ENCODE measurements around the gene OBSL1.

The OBSL1 gene

DNA sequence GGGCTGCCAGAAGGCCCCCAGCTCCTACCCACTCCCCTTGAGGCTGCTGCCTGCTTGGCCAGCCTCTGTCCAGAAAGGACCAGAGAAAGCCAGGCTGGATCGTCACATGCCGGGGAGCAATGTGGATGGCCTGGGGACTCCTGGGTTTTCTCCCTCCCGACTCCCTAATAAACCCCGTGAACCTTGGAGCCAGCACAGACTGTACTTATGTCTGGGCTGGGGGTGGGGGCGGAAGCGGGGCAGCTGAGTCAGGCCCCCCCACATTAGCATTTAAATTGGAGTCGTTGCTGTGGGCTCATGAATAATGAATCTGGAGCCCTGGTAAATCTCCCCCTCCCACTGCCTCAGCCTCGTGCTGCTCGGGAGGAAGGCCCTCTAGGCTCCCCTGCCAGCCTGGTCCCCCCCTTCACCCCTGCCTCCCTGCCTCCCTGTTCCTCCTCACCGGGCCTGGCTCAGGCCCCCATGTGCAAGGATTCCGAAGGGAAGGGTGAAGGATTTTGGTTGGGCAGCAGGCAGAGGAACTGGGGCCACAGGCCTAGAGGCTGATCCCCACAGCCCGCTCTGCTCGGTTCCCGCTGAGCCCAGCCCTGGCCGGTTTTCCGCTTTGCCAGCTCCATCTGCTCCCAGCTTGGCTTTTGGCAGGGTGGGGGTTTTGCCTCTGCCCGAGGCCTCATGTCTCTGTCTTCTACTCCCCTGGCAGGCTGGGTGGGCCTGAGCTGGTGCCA, 64.4 kb downstream of the OBSL1 start:
- in situ Hi-C loops (cut with MboI; ENCODE audit: low pct_unique_long_range_greater_than_20kb, low sequenced_read_pairs, unreplicated experiment): no loop called here
- DNase-seq (ENCODE audit: low spot score): no peak
- TF ChIP-seq, protein P1, sequence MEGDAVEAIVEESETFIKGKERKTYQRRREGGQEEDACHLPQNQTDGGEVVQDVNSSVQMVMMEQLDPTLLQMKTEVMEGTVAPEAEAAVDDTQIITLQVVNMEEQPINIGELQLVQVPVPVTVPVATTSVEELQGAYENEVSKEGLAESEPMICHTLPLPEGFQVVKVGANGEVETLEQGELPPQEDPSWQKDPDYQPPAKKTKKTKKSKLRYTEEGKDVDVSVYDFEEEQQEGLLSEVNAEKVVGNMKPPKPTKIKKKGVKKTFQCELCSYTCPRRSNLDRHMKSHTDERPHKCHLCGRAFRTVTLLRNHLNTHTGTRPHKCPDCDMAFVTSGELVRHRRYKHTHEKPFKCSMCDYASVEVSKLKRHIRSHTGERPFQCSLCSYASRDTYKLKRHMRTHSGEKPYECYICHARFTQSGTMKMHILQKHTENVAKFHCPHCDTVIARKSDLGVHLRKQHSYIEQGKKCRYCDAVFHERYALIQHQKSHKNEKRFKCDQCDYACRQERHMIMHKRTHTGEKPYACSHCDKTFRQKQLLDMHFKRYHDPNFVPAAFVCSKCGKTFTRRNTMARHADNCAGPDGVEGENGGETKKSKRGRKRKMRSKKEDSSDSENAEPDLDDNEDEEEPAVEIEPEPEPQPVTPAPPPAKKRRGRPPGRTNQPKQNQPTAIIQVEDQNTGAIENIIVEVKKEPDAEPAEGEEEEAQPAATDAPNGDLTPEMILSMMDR (IDR thresholded peaks at IDR 0.05; ENCODE audit: extremely low read depth, insufficient read depth, missing control alignments): no peak

DNA sequence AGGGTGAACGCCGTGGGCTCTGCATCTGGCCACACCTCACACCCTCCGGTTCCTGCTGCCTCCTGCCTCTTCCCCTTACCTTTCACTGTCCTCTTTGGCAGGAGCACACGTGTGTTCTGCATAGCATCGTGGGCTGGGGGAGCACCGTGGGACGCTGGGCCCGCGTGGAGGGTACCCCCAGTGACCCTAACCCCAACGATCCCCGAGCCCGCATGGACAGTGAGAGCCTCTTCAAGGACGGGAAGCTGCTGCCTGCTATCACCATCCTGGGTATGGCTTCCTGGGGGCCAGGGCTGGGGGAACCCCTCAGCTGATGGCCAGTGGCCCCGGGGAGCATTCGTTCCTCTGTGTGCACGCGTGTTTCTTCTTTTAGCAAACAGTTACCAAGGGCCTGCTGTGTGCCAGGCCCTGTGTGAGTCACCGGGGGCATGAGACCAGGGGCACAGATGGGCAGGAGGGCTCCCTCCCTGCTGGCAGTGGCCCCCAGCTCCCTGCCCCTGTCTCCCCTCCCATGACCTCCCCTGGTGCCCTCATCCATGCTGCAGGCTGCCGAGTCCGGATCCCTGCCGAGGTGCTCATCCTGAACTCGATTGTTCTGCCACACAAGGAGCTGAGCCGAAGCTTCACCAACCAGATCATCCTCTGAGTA, 65.1 kb downstream of the OBSL1 start:
- DNase-seq (ENCODE audit: low spot score): no peak
- TF ChIP-seq, protein P1 (IDR thresholded peaks at IDR 0.05; ENCODE audit: extremely low read depth, insufficient read depth, missing control alignments): no peak
- in situ Hi-C loops (cut with MboI; ENCODE audit: low pct_unique_long_range_greater_than_20kb, low sequenced_read_pairs, unreplicated experiment): no loop called here

DNA sequence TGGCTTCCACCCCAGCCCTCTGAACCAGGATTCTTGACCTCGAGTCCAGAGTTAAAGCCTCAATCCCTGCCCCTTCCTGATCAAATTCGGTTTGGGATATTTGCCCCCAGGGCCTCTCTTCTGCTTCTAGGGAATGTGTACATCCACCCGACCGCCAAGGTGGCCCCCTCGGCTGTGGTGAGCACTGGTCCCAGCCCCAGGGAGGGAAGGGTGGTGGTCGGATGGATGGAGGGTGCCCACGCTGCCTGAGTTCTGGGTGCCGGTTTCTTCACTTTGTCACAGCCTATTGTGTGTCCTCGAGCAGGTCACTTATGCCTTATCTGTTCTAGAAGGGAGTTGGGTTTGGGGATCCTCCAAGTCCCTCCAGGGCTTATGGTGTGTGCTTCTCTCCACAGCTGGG, 65.8 kb downstream of the OBSL1 start:
- TF ChIP-seq, protein P1 (IDR thresholded peaks at IDR 0.05; ENCODE audit: extremely low read depth, insufficient read depth, missing control alignments): no peak
- in situ Hi-C loops (cut with MboI; ENCODE audit: low pct_unique_long_range_greater_than_20kb, low sequenced_read_pairs, unreplicated experiment): no loop called here
- no peak for DNase-seq (ENCODE audit: low spot score)

DNA sequence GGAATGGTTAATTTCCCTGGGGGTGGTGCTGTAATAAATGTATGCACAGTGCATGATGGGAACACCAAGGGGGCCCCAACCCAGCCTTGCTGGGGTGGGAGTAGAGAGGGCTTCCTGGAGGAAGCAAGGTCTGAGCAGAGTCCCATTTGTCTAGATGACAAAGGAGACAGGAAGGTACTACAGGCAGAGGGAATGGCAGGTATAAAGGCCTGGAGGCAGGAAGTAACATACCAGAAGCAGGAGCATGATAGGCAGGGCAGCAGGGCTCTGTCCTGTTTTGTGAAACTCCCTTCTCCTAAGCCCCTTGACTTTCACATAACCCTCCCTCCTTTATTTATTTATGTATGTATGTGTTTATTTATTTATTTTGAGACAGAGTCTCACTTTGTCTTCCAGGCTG, 68.7 kb downstream of the OBSL1 start:
- TF ChIP-seq, protein P1 (IDR thresholded peaks at IDR 0.05; ENCODE audit: extremely low read depth, insufficient read depth, missing control alignments): no peak
- no peak for DNase-seq (ENCODE audit: low spot score)
- in situ Hi-C loops (cut with MboI; ENCODE audit: low pct_unique_long_range_greater_than_20kb, low sequenced_read_pairs, unreplicated experiment): no loop called here

DNA sequence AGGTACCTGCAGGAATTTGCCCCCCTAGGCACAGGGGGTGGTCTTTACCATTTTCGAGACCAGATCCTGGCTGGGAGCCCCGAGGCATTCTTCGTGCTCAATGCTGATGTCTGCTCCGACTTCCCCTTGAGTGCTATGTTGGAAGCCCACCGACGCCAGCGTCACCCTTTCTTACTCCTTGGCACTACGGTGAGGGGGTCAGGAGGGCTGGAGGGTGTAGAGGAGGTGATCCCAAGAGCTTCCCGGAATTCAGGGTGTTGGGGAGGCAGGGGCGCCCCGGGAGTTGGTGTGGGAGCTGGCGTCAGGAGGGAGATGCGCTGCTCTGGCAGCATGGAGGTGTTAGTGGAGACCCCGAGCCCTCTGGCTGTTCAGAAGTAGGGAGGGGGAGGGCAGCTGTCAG, 69.5 kb downstream of the OBSL1 start:
- in situ Hi-C loops (cut with MboI; ENCODE audit: low pct_unique_long_range_greater_than_20kb, low sequenced_read_pairs, unreplicated experiment): no loop called here
- TF ChIP-seq, protein P1 (IDR thresholded peaks at IDR 0.05; ENCODE audit: extremely low read depth, insufficient read depth, missing control alignments): no peak
- no peak for DNase-seq (ENCODE audit: low spot score)
